NCI-H146 treated with DMSO at 0.1 percent for 48 hours (cell line): ENCODE data around the gene SEMA7A.
"Not testable (repeated sequence)": the region's sequence is repeated elsewhere in the genome, so short reads cannot be mapped to it uniquely, and the experiment has no call there.

Experiments used
- DNase-seq: peaks from one replicate; lab custom pipeline; 2025; ENCODE audit not compliant: unreplicated experiment; lab: John Stamatoyannopoulos, UW

Gene SEMA7A, protein sequence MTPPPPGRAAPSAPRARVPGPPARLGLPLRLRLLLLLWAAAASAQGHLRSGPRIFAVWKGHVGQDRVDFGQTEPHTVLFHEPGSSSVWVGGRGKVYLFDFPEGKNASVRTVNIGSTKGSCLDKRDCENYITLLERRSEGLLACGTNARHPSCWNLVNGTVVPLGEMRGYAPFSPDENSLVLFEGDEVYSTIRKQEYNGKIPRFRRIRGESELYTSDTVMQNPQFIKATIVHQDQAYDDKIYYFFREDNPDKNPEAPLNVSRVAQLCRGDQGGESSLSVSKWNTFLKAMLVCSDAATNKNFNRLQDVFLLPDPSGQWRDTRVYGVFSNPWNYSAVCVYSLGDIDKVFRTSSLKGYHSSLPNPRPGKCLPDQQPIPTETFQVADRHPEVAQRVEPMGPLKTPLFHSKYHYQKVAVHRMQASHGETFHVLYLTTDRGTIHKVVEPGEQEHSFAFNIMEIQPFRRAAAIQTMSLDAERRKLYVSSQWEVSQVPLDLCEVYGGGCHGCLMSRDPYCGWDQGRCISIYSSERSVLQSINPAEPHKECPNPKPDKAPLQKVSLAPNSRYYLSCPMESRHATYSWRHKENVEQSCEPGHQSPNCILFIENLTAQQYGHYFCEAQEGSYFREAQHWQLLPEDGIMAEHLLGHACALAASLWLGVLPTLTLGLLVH

DNA sequence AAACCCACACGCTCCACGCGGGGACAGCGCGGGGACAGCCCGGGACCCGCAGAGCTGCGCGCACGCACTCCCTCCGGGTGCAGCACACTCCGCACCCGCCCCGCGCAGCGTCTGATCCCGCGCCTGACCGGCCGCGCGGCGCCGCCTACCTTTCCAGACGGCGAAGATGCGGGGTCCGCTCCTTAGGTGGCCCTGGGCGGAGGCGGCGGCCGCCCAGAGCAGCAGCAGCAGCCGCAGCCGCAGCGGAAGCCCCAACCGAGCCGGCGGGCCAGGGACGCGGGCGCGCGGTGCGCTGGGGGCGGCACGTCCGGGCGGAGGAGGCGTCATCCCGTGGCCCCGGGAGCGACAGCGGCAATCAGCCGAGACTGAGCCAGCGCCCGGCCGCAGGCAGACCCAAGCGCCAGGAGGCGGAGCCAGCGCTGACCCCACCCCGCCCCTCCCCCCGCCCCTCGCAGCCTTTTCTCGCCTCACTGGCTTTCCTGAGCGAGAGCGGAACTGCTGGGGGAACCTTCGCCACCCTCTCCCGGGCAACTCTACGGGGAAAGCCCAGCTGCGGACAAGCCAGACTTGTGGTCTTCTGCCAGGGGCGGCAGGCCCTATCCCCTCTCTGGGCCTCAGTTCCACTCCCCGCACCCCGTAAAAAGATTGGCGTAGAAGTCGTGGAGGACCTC, at the start of gene SEMA7A:
TSS of gene SEMA7A (minus strand) at position 367 of the 671 bp plus-strand sequence. CDS start at position 327, 40 bp downstream.
- peak; percentile 46 for DNase-seq

DNA sequence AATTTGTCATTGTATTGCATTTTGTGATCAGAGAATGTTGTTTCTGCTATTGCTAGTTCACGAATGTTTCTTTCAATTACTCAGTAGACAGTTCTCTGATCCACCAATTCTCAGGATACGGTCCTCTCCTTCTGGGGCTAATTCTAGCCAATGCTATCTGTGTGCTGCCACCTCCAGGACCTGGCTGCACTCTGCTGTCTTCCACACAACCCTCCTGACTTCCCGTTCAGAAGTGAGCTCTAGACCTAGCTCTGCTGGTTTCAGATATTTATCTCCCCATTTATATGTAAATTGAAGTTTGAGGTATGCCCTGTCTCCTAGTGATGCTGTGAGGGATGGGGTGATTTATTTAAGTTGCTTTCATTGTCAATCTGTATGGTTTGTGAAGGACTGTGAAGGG, 48.9 kb upstream of the SEMA7A start:
- no peak for DNase-seq

DNA sequence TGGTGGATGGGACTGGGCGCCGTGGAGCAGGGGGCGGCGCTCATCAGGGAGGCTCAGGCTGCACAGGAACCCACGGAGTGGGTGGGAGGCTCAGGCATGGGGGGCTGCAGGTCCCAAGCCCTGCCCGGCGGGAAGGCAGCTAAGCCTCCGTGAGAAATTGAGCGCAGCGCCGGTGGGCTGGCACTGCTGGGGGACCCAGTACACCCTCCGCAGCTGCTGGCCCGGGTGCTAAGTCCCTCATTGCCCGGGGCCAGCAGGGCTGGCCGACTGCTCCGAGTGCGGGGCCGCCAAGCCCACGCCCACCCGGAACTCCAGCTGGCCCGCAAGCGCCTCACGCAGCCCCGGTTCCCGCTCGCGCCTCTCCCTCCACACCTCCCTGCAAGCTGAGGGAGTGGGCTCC, 46.6 kb upstream of the SEMA7A start:
- not testable (repeated sequence) for DNase-seq

DNA sequence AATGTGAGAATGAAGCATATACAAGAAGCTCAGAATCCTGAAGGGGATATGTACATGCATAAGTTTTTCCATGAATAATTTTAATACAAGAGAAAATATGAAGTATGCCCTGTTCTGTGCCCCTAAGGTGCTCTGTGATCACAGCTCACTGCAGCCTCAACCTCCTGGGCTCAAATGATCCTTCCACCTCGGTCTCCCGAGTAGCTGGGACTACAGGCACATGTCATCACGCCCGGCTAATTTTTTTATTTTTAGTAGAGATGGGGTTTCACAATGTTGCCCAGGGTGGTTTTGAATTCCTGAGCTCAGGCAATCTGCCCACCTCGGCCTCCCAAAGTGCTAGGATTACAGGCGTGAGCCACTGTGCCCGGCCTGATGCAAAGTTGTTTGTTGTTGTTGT, 37.9 kb upstream of the SEMA7A start:
- DNase-seq = not testable (repeated sequence)

DNA sequence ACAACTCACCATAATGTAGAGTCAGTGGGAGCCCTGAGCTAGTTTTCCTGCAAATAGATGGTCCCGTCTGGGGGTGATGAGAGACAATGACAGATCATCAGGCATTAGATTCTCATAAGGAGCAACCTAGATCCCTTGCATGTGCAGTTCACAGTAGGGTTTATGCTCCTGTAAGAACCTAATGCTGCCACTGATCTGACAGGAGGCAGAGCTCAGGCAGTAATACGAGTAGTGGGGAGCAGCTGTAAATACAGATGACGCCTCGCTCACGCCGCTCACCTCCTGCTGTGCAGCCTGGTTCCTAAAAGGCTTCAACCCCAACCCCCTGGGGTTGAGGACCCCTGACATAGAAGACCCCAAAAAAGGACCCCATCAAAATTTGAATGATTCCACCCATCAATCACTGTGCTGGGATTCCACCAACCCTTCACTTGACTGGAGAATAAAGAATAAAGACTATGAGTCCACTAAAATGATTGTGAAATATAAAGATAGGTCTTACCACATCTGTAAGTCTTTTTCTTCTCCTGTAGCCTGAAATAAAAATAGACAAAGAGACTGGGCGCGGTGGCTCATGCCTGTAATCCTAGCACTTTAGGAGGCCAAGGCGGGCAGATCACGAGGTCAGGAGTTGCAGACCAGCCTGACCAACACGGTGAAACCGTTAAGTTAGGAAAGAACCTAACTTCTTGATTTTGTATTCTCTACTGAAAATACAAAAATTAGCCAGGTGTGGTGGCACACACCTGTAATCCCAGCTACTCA, 37.1 kb upstream of the SEMA7A start:
- no peak for DNase-seq

DNA sequence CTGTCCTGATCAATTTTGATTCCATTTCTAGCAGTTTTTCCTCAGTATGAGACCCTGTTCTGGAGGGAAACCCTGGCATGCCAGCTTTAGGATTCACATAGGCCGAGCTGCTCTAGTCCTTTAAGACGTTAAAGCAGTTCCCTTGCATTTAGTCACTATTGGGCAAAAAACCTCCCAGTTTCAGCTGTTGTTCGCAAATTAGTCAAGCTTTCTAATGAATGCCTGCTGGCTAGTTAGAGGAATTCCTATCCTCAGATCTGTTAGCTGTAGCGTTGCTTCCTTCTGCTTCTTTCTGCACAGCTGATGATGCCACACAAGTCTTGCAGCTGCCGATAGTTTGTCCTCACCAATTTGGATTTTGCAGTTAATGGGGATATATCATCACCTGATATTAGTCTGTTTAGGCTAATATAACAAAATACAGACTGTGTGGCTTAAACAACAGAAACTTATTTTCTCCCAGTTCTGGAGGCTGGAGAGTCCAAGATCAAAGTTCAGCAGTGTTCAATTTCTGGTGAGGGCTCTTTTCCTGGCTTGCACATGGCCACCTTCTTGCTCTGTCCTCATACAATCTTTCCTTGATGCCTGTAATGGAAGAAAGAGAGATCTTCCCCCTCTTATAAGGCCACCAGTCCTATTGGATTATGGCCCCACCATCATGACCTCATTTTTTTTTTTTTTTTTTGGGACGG, 34.7 kb upstream of the SEMA7A start:
- DNase-seq = no peak

DNA sequence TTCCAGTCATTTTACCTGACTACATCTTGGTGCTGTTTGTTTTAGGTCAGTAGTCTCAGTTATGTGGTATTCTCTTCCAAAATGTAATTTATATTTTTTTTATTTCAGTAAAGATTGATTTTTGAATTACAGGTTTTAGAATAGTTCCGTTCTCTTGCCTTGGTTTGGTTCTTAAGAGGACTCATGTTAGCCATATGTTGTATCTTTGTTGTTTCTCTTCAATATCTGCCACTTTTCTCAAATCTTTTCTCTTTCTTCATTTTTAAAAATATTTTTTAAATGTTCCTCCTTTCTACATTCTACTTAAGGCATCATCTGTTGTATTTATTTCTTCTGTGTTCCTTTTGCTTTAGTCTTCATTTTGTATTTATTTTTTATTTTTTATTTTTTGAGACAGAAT, 32.8 kb upstream of the SEMA7A start:
- no peak for DNase-seq

DNA sequence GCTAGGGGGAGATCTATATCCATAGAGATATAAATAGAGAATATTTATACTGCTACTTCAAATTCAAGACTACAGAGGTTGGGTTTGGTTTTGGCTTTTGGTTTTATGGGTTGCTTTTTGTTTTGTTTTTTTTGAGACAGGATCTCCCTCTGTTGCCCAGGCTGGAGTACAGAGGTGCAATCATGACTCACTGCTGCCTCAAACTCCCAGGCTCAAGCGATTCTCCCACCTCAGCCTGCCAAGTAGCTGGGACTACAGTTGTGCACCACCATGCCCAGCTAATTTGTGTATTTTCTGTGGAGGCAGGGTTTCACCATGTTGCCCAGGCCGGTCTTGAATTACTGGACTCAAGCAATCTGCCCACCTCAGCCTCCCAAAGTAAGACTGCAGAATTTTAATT, 31.1 kb upstream of the SEMA7A start:
- DNase-seq = no peak

DNA sequence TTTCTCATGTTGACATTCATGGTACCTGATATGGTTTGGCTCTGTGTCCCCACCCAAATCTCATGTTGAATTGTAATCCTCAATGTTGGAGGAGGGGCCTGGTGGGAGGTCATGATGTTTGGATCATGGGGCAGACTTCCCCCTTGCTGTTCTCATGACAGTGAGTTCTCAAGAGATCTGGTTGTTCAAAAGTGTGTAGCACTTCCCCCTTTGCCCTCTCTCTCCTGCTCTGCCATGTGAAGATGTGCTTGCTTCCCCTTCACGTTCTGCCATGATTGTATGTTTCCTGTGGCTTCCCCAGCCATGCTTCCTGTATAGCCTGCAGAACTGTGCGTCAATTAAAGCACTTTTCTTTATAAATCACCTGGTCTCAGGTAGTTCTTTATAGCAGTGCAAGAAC, 30.5 kb upstream of the SEMA7A start:
- no peak for DNase-seq

DNA sequence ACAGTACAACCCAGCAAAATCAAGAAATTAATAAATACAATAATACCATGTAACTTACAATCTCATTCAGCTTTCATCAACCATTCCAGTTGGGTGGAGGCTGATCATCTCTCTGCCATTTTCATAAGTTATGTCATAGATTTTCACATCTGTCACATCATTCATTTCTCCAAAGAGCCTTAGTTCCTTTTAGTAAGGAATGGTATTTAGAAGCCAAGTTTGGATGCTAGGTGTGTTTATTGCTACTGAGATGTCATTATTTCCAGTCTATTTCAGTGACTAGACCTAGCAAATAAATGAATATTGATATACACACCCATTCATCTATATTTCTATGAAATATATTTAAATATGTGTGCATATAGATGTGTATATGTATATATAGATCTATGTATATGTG, 29.9 kb upstream of the SEMA7A start:
- DNase-seq = no peak

DNA sequence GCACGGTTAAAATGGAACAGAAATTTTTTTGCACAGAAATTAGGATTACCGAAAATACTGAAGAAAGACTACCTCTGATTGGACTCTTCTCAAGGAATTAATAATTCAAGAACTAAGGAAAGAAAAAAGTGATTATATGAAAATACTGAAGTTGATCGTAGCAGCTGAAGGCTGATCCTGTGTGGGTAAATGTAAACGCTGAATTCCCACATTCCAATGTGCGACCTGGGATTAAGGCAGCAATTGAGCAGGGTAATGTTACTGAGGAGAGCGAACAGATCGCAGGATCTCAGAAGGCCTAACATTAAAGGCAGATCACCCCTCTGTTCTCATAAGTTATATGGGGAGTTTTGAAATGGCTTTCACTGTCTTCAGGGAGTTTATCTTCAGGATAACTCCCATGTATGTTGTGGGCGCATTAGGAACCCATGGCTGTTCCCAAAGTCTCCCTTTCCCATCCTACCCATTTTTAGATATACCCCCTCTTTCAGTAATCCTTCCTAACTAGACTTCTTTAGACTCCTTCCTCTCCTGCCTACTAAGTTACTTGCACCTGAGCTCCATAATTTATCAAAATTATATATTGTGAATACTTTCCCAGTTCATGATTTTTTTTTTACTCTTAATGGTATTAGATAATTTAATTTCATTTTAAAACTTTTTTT, 28.2 kb upstream of the SEMA7A start:
- DNase-seq = no peak

DNA sequence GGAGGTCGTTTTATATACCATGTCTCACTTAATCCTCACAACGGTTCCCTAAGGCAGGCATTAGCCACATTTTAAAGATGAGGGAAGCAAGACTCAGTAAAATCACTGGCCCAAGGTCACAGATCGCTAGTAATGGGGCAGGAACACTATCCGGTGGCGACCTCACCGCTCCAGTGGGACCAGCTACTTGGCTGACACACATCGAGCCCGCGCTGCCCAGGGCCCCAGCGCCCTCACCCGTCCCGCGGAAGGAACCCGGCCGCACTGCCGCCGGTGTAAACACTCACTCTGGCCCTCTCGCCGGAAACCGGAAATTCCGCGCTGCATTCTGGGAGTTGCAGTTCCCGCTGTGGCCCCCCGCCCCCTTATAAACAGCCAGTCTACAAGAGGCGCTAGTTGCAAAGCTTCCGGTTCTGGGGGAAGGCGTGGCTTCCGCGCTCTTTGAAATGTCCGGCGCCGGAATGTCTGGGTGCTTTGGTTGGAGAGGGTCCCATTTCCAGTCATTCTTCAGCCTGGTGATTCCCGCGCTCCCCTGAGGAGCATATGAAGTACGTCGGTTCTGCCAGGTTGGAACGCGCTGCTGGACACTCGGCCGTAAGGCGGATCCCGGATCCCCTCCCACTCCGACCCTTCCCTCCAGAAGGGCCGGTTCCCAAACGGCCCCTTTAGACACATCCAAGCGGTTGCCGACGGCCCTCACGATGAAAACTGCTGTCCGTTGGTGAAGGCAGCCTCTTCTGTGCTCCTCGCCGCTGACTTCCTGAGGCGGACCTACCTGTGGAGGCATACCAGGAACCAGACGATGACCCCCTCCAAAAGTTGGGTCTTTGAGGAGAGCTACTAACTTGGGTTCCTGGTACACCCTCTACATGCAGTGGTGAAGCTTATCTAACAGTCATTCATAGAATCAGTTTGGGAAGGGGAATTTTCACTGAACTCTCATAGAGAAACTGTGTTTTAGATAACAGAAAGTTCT, 27.4 kb upstream of the SEMA7A start, which contains the start of gene UBL7:
TSS of gene UBL7 (minus strand) at position 290 of the 976 bp plus-strand sequence. CDS start 2,293 bp downstream, outside the sequence.
- peak; percentile 84 for DNase-seq

DNA sequence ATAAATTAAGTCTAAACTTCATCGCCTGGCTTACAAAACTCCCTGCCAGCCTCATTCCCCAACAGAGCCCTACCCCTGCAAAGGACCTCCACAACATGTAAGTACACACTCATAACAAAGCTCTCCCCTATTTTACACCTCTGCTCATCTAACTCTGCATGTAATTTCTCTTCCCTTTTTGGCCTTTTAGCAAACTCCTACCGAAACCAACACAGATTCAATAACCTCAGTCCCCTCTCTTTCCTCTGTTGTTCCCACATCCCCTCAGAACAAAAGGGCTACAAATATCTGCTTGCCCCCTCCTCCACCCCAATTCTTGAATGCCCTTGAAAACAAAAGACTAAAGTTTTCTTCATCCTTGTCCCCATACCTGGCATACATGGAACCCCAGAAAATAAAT, 26.5 kb upstream of the SEMA7A start:
- DNase-seq = no peak

DNA sequence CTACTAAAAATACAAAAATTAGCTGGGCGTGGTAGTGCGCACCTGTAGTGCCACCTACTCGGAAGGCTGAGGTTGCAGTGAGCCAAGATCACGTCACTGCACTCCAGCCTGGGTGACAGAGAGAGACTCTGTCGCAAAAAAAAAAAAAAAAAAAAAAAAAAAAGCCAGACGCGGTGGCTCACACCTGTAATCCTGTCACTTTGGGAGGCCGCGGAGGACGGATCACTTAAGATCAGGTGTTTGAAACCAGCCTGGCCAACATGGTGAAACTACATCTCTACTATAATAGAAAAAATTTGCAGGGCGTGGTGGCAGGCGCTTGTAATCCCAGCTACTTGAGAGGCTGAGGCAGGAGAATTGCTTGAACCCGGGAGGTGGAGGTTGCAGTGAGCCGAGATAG, 26.0 kb upstream of the SEMA7A start:
- not testable (repeated sequence) for DNase-seq

DNA sequence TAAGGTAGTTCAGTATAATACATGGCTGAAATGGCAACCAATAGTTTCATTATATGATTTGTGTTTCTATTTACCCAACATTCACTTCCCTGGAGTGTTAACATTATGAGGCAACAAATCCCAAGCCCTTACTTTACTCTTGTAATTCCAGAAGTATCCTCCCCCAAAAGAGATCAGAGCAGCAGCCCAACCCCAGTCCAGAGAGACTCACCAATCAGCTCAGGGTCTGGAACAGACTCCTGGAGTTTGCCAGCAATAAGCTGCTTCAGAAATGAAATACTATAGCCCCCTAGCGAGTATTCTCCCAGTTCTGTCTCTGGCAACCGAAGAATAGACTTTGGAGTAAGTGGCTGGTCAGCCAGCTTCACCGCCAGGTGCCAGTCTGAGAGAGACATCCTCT, 24.7 kb upstream of the SEMA7A start:
- no peak for DNase-seq

DNA sequence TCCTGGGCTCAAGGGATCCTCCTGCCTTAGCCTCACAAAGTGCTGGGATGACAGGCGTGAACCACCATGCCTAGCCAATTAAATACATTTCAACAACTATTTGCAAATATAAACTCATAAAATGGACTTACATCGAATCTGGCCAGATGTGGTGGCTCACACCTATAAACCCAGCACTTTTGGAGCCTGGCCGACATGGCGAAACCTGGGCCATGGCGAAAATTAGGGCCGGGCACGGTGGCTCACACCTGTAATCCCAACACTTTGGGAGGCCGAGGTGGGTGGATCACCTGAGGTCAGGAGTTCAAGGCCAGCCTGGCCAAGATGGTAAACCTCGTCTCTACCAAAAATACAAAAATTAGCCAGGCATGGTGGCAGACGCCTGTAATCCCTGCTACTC, 23.3 kb upstream of the SEMA7A start:
- DNase-seq = not testable (repeated sequence)

DNA sequence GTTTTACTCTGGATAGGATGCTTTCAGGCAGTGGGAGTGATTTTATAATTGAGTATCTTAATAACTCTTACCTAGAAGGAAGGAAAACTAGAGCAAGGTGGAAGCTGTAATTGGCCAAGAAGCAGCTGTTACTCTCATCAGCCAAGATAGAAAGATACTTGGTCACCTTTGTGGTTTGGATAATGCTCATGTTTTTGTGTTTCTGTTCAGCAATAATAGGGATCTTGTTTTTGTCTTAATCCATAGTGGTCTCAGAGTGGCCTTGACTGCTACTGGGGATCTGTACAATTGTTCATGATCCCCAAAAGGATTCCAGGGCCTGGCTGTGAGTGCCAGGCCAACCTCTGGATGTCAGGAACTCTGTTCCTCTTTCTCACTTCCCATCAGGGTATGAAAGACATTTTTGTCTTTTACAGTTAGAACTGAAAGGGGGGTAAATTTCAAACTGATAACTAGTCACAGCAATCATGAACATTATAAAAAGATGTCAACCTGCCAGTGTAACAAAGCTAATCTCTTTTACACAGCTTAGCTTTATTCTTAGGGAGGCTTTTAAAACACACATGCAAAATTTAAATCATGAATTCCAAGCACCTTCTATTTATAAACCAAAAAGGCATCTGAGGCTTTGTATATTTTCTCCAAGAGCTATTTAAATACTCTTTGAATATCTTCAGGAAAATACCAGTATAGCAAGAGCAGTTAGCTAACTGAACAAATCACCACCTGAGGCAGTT, 21.2 kb upstream of the SEMA7A start:
- no peak for DNase-seq
